ENCODE data around the gene SSBP2. TPM values are rescaled to one million over a fixed set of nuclear protein-coding genes. Genes with fewer than 3 reads are reported as not detected.
"Not testable (repeated sequence)": the region's sequence is repeated elsewhere in the genome, so short reads cannot be mapped to it uniquely, and the experiment has no call there.

Gene SSBP2
- total RNA-seq, 4 donors from 2014 or later: 10.9 to 22.3 (median 14.9) TPM

DNA sequence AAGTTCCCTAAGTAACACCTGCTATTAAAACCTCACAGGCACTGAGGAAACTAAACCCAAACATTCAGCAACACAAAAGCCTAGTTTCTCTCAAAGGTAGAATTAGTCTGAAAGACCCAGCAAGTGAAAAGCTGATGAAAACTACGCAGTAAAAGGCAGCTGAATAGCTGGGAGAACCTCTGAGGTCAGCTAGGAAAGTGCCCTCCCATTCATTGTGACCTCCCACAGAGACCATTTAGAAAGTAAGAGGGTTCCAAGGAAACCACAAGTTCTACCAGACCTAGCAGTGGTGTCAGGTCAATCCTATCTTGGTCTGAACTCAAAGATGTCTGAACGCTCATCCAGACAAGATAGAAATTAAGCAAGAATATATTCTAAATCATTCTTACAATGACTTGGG, 144.7 kb downstream of the SSBP2 start:
- Histone ChIP-seq H3K4me3 (no peak overlapping the region), H3K36me3 (peaks cover 0 to 8% (median 0%) of the 10 kb centered on the region in 3 donors), H3K27ac (no peak overlapping the region), H3K27me3 (no peaks in the 10 kb centered on the region), H3K9me3 (no peaks in the 10 kb centered on the region), H3K4me1 (no peaks in the 10 kb centered on the region)
- no peak for DNase-seq
- TF ChIP-seq, protein P1, sequence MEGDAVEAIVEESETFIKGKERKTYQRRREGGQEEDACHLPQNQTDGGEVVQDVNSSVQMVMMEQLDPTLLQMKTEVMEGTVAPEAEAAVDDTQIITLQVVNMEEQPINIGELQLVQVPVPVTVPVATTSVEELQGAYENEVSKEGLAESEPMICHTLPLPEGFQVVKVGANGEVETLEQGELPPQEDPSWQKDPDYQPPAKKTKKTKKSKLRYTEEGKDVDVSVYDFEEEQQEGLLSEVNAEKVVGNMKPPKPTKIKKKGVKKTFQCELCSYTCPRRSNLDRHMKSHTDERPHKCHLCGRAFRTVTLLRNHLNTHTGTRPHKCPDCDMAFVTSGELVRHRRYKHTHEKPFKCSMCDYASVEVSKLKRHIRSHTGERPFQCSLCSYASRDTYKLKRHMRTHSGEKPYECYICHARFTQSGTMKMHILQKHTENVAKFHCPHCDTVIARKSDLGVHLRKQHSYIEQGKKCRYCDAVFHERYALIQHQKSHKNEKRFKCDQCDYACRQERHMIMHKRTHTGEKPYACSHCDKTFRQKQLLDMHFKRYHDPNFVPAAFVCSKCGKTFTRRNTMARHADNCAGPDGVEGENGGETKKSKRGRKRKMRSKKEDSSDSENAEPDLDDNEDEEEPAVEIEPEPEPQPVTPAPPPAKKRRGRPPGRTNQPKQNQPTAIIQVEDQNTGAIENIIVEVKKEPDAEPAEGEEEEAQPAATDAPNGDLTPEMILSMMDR (IDR thresholded peaks at IDR 0.05): no peak
- TF ChIP-seq POLR2A (IDR thresholded peaks at IDR 0.05): no peak

DNA sequence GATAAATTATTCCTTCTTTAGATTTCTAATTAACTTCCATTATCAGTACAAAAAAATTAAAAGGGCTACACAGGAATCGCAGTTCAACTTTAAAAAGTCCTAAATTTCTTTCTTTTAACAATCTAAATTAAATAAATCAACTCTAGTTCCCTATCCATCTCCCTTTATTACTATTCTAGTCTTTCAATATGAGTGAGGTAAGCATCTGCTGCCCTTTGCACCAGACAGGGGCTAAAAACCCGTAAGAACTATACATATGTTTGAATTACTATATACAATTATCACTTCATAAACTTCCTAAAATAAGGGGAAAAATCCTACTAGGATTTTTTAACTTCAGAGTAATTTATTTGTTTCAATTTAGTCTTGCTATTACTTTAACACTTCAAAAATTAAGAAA, 145.6 kb downstream of the SSBP2 start:
- no peak for DNase-seq
- TF ChIP-seq POLR2A (IDR thresholded peaks at IDR 0.05): no peak
- TF ChIP-seq, protein P1 (IDR thresholded peaks at IDR 0.05): no peak
- Histone ChIP-seq H3K9me3 (no peaks in the 10 kb centered on the region), H3K4me3 (no peak overlapping the region), H3K27me3 (no peaks in the 10 kb centered on the region), H3K27ac (no peak overlapping the region), H3K36me3 (peaks cover 0 to 8% (median 0%) of the 10 kb centered on the region in 3 donors), H3K4me1 (no peaks in the 10 kb centered on the region)

DNA sequence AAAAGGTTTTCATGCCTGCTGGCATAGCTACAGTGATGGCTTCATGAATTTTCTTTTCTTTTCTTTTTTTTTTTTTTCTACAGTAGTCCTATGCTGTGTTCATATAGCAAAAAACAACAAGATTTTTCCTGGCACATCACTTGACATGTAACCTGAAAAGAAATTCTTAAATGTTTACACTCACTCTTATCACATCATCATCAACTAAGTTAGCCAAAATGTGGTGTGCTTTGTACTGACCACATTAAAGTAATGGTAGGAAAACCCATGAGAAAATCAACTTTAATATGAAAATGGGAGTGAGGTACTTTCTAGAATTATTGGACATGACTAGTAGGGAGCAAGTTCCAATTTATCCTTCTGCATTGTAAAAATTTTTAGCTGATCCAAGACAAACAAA, 146.7 kb downstream of the SSBP2 start:
- H3K36me3 ChIP-seq: peaks cover 0 to 4% (median 0%) of the 10 kb centered on the region in 3 donors
- H3K4me3 ChIP-seq: no peak overlapping the region
- DNase-seq: no peak
- no peak for TF ChIP-seq POLR2A (IDR thresholded peaks at IDR 0.05)
- TF ChIP-seq, protein P1 (IDR thresholded peaks at IDR 0.05): no peak
- H3K9me3 ChIP-seq: no peaks in the 10 kb centered on the region
- H3K27ac ChIP-seq: no peak overlapping the region
- H3K27me3 ChIP-seq: no peaks in the 10 kb centered on the region
- no peaks in the 10 kb centered on the region for H3K4me1 ChIP-seq

DNA sequence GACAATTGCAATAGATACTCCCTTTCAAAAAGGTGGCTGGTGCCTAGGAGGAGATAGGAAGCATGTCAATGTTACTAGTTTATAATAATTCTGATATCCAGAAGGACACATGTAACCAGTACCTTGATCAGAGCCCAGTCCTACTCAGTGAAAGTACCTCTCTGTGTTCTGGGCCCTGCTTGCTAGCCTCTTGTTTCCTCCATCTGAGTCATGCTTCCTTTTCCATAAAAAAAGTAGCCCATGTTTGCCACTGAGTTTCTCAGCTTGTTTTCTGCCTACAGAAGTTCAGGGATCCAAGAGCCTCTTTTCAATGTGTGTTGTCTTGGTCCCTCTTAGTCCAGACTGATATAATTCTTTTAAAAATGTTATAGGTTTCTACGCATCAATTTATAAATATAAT, 149.0 kb downstream of the SSBP2 start:
- Histone ChIP-seq H3K27ac (no peak overlapping the region), H3K9me3 (no peaks in the 10 kb centered on the region), H3K36me3 (peaks cover 0 to 4% (median 0%) of the 10 kb centered on the region in 3 donors), H3K4me3 (no peak overlapping the region), H3K4me1 (no peaks in the 10 kb centered on the region), H3K27me3 (no peaks in the 10 kb centered on the region)
- DNase-seq: no peak
- TF ChIP-seq POLR2A (IDR thresholded peaks at IDR 0.05): no peak
- TF ChIP-seq, protein P1 (IDR thresholded peaks at IDR 0.05): no peak

DNA sequence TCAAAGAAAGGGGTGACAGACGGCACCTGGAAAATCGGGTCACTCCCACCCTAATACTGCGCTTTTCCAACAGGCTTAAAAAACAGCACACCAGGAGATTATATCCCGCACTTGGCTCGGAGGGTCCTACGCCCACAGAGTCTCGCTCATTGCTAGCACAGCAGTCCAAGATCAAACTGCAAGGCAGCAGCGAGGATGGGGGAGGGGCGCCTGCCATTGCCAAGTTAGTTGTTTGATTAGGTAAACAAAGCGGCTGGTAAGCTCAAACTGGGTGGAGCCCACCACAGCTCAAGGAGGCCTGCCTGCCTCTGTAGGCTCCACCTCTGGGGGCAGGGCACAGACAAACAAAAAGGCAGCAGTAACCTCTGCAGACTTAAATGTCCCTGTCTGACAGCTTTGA, 158.8 kb downstream of the SSBP2 start:
- H3K9me3 ChIP-seq, H3K36me3 ChIP-seq, DNase-seq: not testable (repeated sequence)

DNA sequence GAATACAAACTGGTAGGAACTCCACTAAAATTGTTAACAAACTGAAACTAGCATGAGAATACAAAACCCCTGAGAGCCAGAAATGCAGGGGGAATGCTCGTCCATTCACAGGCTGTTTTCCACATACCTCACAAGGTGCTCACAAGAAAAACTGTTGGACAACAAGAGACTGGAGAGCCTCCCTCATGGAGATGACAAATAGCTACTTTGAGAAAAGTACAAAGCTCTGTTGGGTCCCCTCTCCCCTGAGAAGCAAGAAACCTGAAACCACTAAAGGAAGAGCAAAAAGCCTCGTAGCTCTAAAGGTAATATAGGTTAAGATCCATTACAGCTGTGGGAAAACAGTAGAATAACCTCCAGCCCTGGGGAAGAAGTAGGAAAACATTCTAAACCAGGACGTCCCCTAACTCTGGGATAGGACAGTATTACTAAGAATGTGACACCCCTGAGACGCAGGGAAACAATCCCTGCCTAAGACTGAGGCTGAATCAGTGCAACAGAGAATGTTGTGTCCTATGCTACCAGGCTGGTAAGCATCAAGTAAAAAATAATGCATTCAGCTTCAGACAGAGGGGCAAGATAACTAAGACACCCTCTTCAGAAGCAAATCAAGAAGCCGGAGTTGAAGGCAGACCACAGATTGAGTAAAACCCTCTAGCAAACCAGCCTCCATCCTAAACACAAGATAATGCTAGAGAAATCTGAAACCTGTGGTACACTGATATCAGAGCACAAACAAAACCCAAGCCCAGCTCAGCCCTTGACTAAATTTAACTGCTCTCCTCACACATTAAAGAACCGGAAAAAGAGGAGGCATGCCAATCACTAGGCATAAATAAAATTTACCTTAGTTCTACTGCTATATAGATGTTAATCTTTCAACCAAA, 160.2 kb downstream of the SSBP2 start:
- H3K4me3 ChIP-seq: no peak overlapping the region
- H3K27me3 ChIP-seq: no peaks in the 10 kb centered on the region
- no peak overlapping the region for H3K27ac ChIP-seq
- H3K36me3 ChIP-seq: no peaks in the 10 kb centered on the region
- no peak for TF ChIP-seq POLR2A (IDR thresholded peaks at IDR 0.05)
- H3K9me3 ChIP-seq: peaks cover 0 to 7% (median 0%) of the 10 kb centered on the region in 4 donors
- no peak for DNase-seq
- no peaks in the 10 kb centered on the region for H3K4me1 ChIP-seq

More for the DNA sequence above, 158.8 kb downstream of the SSBP2 start:
- not testable (repeated sequence) for H3K27ac ChIP-seq, H3K27me3 ChIP-seq, H3K4me1 ChIP-seq, H3K4me3 ChIP-seq

Measured in Peyer's patch (tissue), 4 donors.